Fibroblast of mammary gland (primary cell): Measurements from ENCODE around the gene RIPOR1.
A peak's percentile ranks its signal among the peaks of the same experiment; 100 is the strongest.
"Not testable (repeated sequence)": the region's sequence is repeated elsewhere in the genome, so short reads cannot be mapped to it uniquely, and the experiment has no call there.

Experiments used
- DNase-seq: peaks from one replicate; pipeline ENCODE4 v3.0.0-alpha.2; 2010; ENCODE audit warnings: low read depth
- H3K4me3 ChIP-seq: 2 replicates; pipeline ENCODE4 v1.5.1; 2011; ENCODE audit warnings: low read depth, mild to moderate bottlenecking, low read length, moderate library complexity; ENCODE audit not compliant: control insufficient read depth
- TF ChIP-seq, protein P1 (sequence below): conservative IDR thresholded peaks from 2 replicates; pipeline ENCODE4 v1.5.1; 2011; ENCODE audit warnings: low read depth, low read length, inconsistent platforms; ENCODE audit not compliant: control insufficient read depth, insufficient read depth

The RIPOR1 gene

DNA sequence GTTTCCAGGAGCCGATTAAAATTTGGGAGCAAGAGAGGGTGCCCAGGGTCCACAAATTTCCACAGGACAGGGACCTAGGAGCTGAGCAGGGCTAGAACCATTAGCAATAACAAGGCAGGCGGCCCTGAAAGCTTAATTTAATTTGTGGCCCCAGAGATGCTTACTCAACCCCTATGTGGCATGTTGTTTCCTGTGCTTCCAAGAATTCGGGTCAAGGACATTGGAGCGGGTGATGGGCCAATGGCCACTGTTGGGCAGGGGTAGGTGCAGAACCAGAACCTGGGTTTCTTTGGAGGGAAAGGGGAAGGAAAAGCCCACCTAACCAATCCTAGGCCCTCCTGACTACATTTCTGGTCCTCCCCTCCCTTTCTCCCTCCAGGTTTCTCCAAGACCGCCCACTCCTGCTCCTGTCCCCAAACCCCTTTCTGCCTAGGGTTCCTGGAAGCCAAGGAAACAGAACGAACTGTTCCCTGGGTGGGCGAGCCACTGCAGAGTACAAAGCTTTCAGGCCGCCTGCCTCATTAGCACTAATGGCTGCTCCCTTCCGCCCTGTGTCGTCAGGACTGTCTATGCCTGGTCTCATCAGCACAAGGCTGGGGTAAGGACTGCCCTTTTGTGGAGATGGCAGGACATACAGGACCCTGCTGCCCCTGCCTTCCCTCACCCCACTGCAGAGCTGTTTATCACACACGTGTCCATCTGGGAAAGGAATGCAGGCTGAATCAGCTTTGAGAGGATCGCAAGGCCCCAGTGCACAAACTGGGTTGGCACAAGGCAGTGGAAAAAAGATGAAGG lies 44.7 kb upstream of the RIPOR1 start:
- no peak overlapping the region for H3K4me3 ChIP-seq
- DNase-seq, result no peak
- TF ChIP-seq, protein P1, sequence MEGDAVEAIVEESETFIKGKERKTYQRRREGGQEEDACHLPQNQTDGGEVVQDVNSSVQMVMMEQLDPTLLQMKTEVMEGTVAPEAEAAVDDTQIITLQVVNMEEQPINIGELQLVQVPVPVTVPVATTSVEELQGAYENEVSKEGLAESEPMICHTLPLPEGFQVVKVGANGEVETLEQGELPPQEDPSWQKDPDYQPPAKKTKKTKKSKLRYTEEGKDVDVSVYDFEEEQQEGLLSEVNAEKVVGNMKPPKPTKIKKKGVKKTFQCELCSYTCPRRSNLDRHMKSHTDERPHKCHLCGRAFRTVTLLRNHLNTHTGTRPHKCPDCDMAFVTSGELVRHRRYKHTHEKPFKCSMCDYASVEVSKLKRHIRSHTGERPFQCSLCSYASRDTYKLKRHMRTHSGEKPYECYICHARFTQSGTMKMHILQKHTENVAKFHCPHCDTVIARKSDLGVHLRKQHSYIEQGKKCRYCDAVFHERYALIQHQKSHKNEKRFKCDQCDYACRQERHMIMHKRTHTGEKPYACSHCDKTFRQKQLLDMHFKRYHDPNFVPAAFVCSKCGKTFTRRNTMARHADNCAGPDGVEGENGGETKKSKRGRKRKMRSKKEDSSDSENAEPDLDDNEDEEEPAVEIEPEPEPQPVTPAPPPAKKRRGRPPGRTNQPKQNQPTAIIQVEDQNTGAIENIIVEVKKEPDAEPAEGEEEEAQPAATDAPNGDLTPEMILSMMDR, result no peak

- H3K4me3 ChIP-seq, result no peak overlapping the region
- DNase-seq, result peak; percentile 38
- TF ChIP-seq, protein P1, result no peak
Measured at GRCh38 chr16:67486805-67487204, 41.8 kb upstream of the RIPOR1 start.

- not testable (repeated sequence) for DNase-seq, H3K4me3 ChIP-seq
Measured at GRCh38 chr16:67487561-67487960, 41.1 kb upstream of the RIPOR1 start.

DNA sequence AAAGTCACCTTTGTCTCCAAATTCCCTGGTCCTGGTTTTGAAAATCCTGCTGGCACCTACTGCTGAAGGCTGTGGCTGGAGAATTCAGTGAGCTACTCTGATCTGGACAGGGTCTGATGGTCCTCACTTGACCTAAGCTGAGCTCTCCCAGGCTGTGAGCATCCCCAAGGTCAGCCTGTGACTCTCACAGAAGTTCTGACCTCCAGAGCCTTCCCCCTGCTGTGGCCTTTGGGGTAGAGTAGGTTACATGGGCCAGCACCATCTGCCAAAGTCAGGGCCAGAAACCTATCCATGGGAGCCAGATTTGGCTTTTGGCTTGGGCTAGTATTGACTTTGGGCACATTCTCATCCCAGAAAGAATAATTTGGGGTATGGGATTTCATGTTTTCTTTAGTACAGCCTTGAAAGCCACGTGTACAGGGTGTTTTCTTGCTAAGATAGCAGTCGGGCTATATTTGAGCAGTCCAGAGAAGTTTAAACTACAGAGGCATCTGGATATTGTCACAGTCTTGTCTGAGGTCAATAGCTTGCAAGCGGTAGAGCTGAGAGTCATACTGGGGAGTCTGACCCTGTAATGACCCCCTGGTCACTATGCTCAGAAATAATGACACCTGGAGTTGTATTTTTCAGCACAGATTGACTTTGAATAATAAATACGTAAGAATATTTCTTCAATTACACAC lies 39.1 kb upstream of the RIPOR1 start:
- no peak overlapping the region for H3K4me3 ChIP-seq
- TF ChIP-seq, protein P1, result no peak
- DNase-seq, result peak; percentile 25

- TF ChIP-seq, protein P1, result no peak
- no peak overlapping the region for H3K4me3 ChIP-seq
- peak; percentile 80 for DNase-seq
Measured at GRCh38 chr16:67490335-67491096, 38.1 kb upstream of the RIPOR1 start.

DNA sequence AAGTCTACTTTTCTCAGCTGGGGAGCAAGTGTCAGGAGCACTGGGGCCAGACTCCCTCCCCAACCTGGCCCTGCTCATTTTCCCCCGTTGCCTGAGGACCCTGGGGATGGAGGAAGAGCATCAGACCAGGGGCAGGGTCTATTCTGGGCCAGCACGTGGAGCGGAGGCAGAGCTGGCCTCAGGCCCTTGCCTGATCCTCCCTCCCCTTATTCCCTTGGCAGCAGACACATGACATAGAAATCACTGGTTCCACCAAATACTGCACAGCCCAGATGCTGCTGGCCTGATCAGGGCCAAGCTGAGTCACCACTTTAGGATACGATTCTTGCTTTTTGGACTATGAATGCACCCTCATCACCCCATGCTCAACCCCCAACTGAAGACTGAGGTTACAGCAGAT lies 29.5 kb upstream of the RIPOR1 start:
- TF ChIP-seq, protein P1, result no peak
- peak; percentile 80 for DNase-seq
- H3K4me3 ChIP-seq, result no peak overlapping the region
